B cell (primary cell): ENCODE measurements around the gene JMJD6. TPM values are rescaled to one million over a fixed set of nuclear protein-coding genes. Genes with fewer than 3 reads are reported as not detected.

ENCODE experiments used
- ATAC-seq: fragments of 200-7000 bp; cut with Tn5 transposase; one replicate; pipeline ENCODE4 v1.10.0; 2021; ENCODE audit warnings: low read depth, mild to moderate bottlenecking, moderate number of reproducible peaks, moderate library complexity
- CTCF ChIA-PET: fragments of 350-600 bp; sonication (Branson Sonifier 250); formaldehyde crosslinking; loops from one replicate; lab custom pipeline; 2021; ENCODE audit warnings: antibody characterized with exemption, inconsistent platforms; lab: Charles Lee
- POLR2A ChIA-PET: fragments of 350-600 bp; sonication (Branson Sonifier 250); formaldehyde crosslinking; loops from one replicate; lab custom pipeline; 2021; ENCODE audit warnings: antibody characterized with exemption; lab: Charles Lee
- DNase-seq: peaks from one replicate; pipeline ENCODE4 v3.0.0; 2013
- H2AFZ ChIP-seq: 2 replicates; pipeline ENCODE4 v1.6.1; 2012; ENCODE audit warnings: mild to moderate bottlenecking, low read depth, low read length; ENCODE audit not compliant: insufficient read depth, poor library complexity, severe bottlenecking
- H3K27ac ChIP-seq, 2 donors: 1 replicate in 1 of 2; 2 replicates in 1 of 2; pipeline ENCODE4 v1.5.1; 2012 to 2013; ENCODE audit warnings: low read length in 2 of 2, mild to moderate bottlenecking in 2 of 2, moderate library complexity in 1 of 2
- H3K27me3 ChIP-seq, 4 experiments: fragments of 200-600 bp in 1 of 4; sonication (generic) in 1 of 4; replicated peaks in 1 of 4; 1 replicate in 2 of 4; 2 replicates in 2 of 4; pipeline versions ENCODE4 v1.6.1 to v1.7.0; 2013 to 2016; ENCODE audit warnings: low read length in 3 of 4, mild to moderate bottlenecking in 2 of 4, mixed read lengths in 1 of 4, moderate library complexity in 1 of 4; ENCODE audit not compliant: insufficient read depth in 4 of 4, control insufficient read depth in 3 of 4; ENCODE audit errors: control extremely low read depth in 1 of 4
- H3K36me3 ChIP-seq, 2 experiments: replicated peaks in 1 of 2; 1 replicate in 1 of 2; 2 replicates in 1 of 2; pipeline versions ENCODE4 v1.6.1 to v1.7.1; 2013; ENCODE audit warnings: low read length in 1 of 2; ENCODE audit not compliant: insufficient read depth in 2 of 2, control insufficient read depth in 1 of 2; ENCODE audit errors: control extremely low read depth in 1 of 2, extremely low read depth in 1 of 2
- H3K4me1 ChIP-seq, 2 donors: fragments of 200-600 bp in 1 of 2; sonication (generic) in 1 of 2; 1 replicate in 1 of 2; 2 replicates in 1 of 2; pipeline versions ENCODE4 v1.5.1 to v1.6.1; 2013 to 2017; ENCODE audit warnings: low read length in 2 of 2; ENCODE audit not compliant: control insufficient read depth in 2 of 2, insufficient read depth in 2 of 2
- H3K4me2 ChIP-seq: replicated peaks from 2 replicates; pipeline ENCODE3; 2012; ENCODE audit warnings: mild to moderate bottlenecking, low read depth, low read length; ENCODE audit not compliant: poor library complexity, severe bottlenecking
- H3K4me3 ChIP-seq, 5 experiments: fragments of 200-600 bp in 1 of 5; sonication (generic) in 1 of 5; 1 replicate in 3 of 5; 2 replicates in 2 of 5; pipeline versions ENCODE4 v1.5.1 to v1.7.0; 2011 to 2016; ENCODE audit warnings: low read length in 4 of 5, mild to moderate bottlenecking in 4 of 5, low read depth in 2 of 5, control low read depth in 1 of 5, moderate library complexity in 1 of 5; ENCODE audit not compliant: insufficient read depth in 1 of 5; ENCODE audit errors: control extremely low read depth in 1 of 5, extremely low read depth in 1 of 5
- H3K79me2 ChIP-seq: fragments of 200-600 bp; sonication (generic); one replicate; pipeline ENCODE4 v1.6.0; 2016; ENCODE audit warnings: low read length; ENCODE audit not compliant: control insufficient read depth, insufficient read depth
- H3K9ac ChIP-seq: fragments of 200-600 bp; sonication (generic); 2 replicates; pipeline ENCODE4 v1.6.1; 2017; ENCODE audit warnings: mild to moderate bottlenecking, low read length, moderate library complexity
- H3K9me3 ChIP-seq, 3 donors: one replicate each; pipeline versions ENCODE4 v1.6.1 to v1.7.1; 2013; ENCODE audit warnings: low read length in 2 of 3; ENCODE audit not compliant: control insufficient read depth in 2 of 3, insufficient read depth in 1 of 3; ENCODE audit errors: control extremely low read depth in 1 of 3
- H4K20me1 ChIP-seq: 2 replicates; pipeline ENCODE4 v1.6.0; 2012; ENCODE audit warnings: mild to moderate bottlenecking, low read length; ENCODE audit not compliant: insufficient read depth, control insufficient read depth, poor library complexity, severe bottlenecking
- H3K27ac Mint-ChIP-seq: one replicate; pipeline ENCODE4 v1.8.0; 2021; ENCODE audit warnings: mixed read lengths
- H3K27me3 Mint-ChIP-seq: one replicate; pipeline ENCODE4 v1.8.0; 2021; ENCODE audit warnings: mixed read lengths
- H3K4me1 Mint-ChIP-seq: one replicate; pipeline ENCODE4 v1.8.0; 2021; ENCODE audit warnings: mixed read lengths
- H3K4me3 Mint-ChIP-seq: one replicate; pipeline ENCODE4 v1.8.0; 2021; ENCODE audit warnings: mixed read lengths
- H3K9me3 Mint-ChIP-seq: one replicate; pipeline ENCODE4 v1.8.0; 2022; ENCODE audit warnings: mixed read lengths; ENCODE audit not compliant: insufficient read depth
- EZH2 ChIP-seq: IDR thresholded peaks from 2 replicates; pipeline ENCODE4 v1.6.1; 2012; ENCODE audit warnings: borderline replicate concordance, low read depth, mild to moderate bottlenecking, moderate library complexity, low read length; ENCODE audit not compliant: insufficient read depth, poor library complexity, severe bottlenecking
- WGBS: methylation state at CpG from one replicate; pipeline ENCODE4 v1.1.5; 2013; ENCODE audit warnings: missing lambda C conversion rate; ENCODE audit not compliant: insufficient coverage; 5-methylcytosine and 5-hydroxymethylcytosine counted together
- intact Hi-C: fragments of 100-400 bp; cut with micrococcal nuclease; formaldehyde crosslinking; loops from one replicate; pipeline ENCODE4 v1.10.0; 2022
- polyA plus RNA-seq: library from polyadenylated mRNA; depleted of rRNA; stranded (reverse); fragments of >200 nt; gene quantifications from 2 replicates; pipeline ENCODE4 v1.2.3, GENCODE V29; 2012
- total RNA-seq, 2 donors: library from RNA; stranded (reverse); fragments of 120-200 nt in 1 of 2; gene quantifications; 1 replicate in 1 of 2; 2 replicates in 1 of 2; pipeline versions ENCODE4 v1.2.3 to v1.2.4, GENCODE V29; 2013 to 2022
- TF ChIP-seq, protein P1 (sequence below): fragments of 200-600 bp; IDR thresholded peaks from one replicate; pipeline ENCODE4 v1.8.0; 2022; ENCODE audit warnings: antibody characterized with exemption, mild to moderate bottlenecking

JMJD6 gene
- total and polyA plus RNA-seq, 2 donors (not counting 1 experiment from before 2014, with no cell fraction given): 38.2 to 45.0 TPM

- Histone ChIP-seq H3K4me1 (peaks cover 1 to 4% of the 10 kb centered on the region in 2 donors), H3K9ac (no peak overlapping the region), H3K9me3 (no peaks in the 10 kb centered on the region), H3K4me2 (no peak overlapping the region), H3K4me3 (no peak overlapping the region), H3K27ac (no peak overlapping the region), H3K79me2 (no peaks in the 10 kb centered on the region), H3K27me3 (peaks cover 0 to 3% (median 0%) of the 10 kb centered on the region in 4 experiments), H4K20me1 (no peaks in the 10 kb centered on the region), H3K36me3 (no peaks in the 10 kb centered on the region), H2AFZ (no peak overlapping the region)
- Mint-ChIP-seq H3K9me3 (no peaks in the 10 kb centered on the region), H3K27me3 (peaks cover 4% of the 10 kb centered on the region), H3K27ac (no peak overlapping the region), H3K4me1 (peaks cover 7% of the 10 kb centered on the region), H3K4me3 (no peak overlapping the region)
- 94% methylated on average over 14 of the region's 14 CpGs for WGBS
- POLR2A ChIA-PET: no interaction called here
- DNase-seq: no peak
- ATAC-seq: no peak
- intact Hi-C loops: no loop called here
- CTCF ChIA-PET: no interaction called here
- no peak for TF ChIP-seq EZH2
- TF ChIP-seq, protein P1, sequence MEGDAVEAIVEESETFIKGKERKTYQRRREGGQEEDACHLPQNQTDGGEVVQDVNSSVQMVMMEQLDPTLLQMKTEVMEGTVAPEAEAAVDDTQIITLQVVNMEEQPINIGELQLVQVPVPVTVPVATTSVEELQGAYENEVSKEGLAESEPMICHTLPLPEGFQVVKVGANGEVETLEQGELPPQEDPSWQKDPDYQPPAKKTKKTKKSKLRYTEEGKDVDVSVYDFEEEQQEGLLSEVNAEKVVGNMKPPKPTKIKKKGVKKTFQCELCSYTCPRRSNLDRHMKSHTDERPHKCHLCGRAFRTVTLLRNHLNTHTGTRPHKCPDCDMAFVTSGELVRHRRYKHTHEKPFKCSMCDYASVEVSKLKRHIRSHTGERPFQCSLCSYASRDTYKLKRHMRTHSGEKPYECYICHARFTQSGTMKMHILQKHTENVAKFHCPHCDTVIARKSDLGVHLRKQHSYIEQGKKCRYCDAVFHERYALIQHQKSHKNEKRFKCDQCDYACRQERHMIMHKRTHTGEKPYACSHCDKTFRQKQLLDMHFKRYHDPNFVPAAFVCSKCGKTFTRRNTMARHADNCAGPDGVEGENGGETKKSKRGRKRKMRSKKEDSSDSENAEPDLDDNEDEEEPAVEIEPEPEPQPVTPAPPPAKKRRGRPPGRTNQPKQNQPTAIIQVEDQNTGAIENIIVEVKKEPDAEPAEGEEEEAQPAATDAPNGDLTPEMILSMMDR: no peak
Measured at GRCh38 chr17:76691379-76692191, 34.8 kb downstream of the JMJD6 start.

DNA sequence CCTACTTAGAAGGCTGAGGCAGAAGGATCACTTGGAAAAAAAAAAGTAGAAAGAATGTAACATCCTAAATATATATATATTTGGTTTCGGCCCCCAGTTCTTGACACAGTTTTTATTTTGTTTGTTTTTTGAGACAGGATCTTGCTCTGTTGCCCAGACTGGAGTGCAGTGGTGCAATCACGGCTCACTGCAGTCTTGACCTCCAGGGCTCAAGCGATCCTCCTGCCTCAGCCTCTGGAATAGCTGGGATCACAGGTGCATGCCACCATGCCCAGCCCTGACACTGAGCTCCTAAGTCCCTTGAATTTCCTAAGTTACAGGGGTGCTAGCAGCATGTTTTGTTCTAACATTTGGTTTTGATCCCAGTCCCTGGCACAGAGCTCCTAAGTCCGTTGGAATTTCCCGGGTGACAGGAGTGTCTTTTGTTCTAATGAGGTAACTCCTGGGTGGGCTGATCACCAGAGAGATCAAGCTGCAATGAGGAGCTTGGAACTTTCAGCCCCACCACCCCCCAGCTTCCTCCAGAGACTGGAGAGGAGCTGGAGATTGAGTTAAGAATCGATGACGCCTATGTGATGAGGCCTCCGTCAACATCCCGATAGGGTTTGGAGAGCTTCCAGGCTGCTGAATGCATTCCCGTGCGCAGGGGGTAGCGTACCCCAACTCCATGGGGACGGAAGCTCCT, 35.7 kb downstream of the JMJD6 start:
- POLR2A ChIA-PET: no interaction called here
- H3K9ac ChIP-seq: no peak overlapping the region
- H3K79me2 ChIP-seq: no peaks in the 10 kb centered on the region
- Mint-ChIP-seq H3K27ac (no peak overlapping the region), H3K27me3 (peaks cover 4% of the 10 kb centered on the region), H3K4me1 (peaks cover 2% of the 10 kb centered on the region), H3K9me3 (no peaks in the 10 kb centered on the region), H3K4me3 (no peak overlapping the region)
- ATAC-seq (no peak), DNase-seq (no peak)
- no peak overlapping the region for H3K4me3 ChIP-seq
- H3K4me1 ChIP-seq: no peaks in the 10 kb centered on the region
- CTCF ChIA-PET: interaction anchor here (0.8 kb wide), 1 partner anchor 9 kb away, joined by 3 read pairs; no protein-coding TSS in a partner anchor
- H2AFZ ChIP-seq: no peak overlapping the region
- peaks cover 0 to 5% (median 0%) of the 10 kb centered on the region in 4 experiments for H3K27me3 ChIP-seq
- 95% methylated on average over 12 of the region's 13 CpGs for WGBS
- TF ChIP-seq, protein P1: no peak
- TF ChIP-seq EZH2: no peak
- no peaks in the 10 kb centered on the region for H4K20me1 ChIP-seq
- intact Hi-C loops: no loop called here
- no peaks in the 10 kb centered on the region for H3K9me3 ChIP-seq
- no peak overlapping the region for H3K4me2 ChIP-seq
- H3K36me3 ChIP-seq: no peaks in the 10 kb centered on the region
- H3K27ac ChIP-seq: no peak overlapping the region
